ENCODE measurements around the gene INSC. TPM values are rescaled to one million over a fixed set of nuclear protein-coding genes. Genes with fewer than 3 reads are reported as not detected.

The INSC gene
- total RNA-seq, result 0.53 TPM

GRCh38 chr11:15114501-15115475, at the start of gene INSC:
Gene INSC, plus strand, starts transcription at chr11:15114923. Its CDS starts 34,252 bp downstream, at chr11:15149175.

GRCh38 chr11:15073361-15074205, 41.1 kb upstream of the INSC start, which contains the start of gene CALCB:
Gene CALCB, plus strand, starts transcription at chr11:15073593. Its CDS starts 1,126 bp downstream, at chr11:15074719.

Other genes starting within 250 kb of the INSC start
- gene CYP2R1, start 222.7 kb upstream of the INSC start, total RNA-seq, result 16.1 TPM
- gene CALCA, start 142.6 kb upstream of the INSC start, total RNA-seq, result 6.1 TPM
- 1.9 TPM for gene CALCB, start 41.3 kb upstream of the INSC start, total RNA-seq